Osteoblast (primary cell): Measurements from ENCODE around the gene LRRC53. TPM values are rescaled to one million over a fixed set of nuclear protein-coding genes. Genes with fewer than 3 reads are reported as not detected.

Source experiments
- DNase-seq: peaks from one replicate; pipeline ENCODE4 v3.0.0; 2011; ENCODE audit warnings: low spot score, mixed read lengths; ENCODE audit not compliant: insufficient read length; ENCODE audit errors: missing footprints
- H2AFZ ChIP-seq: 2 replicates; pipeline ENCODE4 v1.6.0; 2011; ENCODE audit warnings: mild to moderate bottlenecking, low read length
- H3K27ac ChIP-seq: 2 replicates; pipeline ENCODE4 v1.5.1; 2011; ENCODE audit warnings: mild to moderate bottlenecking, low read depth, low read length, moderate library complexity
- H3K27me3 ChIP-seq: 2 replicates; pipeline ENCODE4 v1.6.0; 2012; ENCODE audit warnings: mild to moderate bottlenecking, control low read depth, inconsistent platforms, low read length, moderate library complexity; ENCODE audit not compliant: insufficient read depth
- H3K36me3 ChIP-seq: 2 replicates; pipeline ENCODE4 v1.5.1; 2011; ENCODE audit warnings: mild to moderate bottlenecking, low read length, control low read depth, moderate library complexity; ENCODE audit not compliant: insufficient read depth
- H3K4me1 ChIP-seq: 2 replicates; pipeline ENCODE4 v1.5.1; 2011; ENCODE audit warnings: mild to moderate bottlenecking, low read length, control low read depth, moderate library complexity; ENCODE audit not compliant: insufficient read depth
- H3K4me2 ChIP-seq: 2 replicates; pipeline ENCODE4 v1.6.0; 2011; ENCODE audit warnings: mild to moderate bottlenecking, low read length; ENCODE audit not compliant: insufficient read depth
- H3K4me3 ChIP-seq: fragments of 200-600 bp; sonication (generic); 3 replicates; pipeline ENCODE4 v1.5.1; 2012; ENCODE audit warnings: mild to moderate bottlenecking, low read length, inconsistent platforms; ENCODE audit not compliant: insufficient read depth
- H3K79me2 ChIP-seq: 2 replicates; pipeline ENCODE4 v1.6.0; 2012; ENCODE audit warnings: mild to moderate bottlenecking, low read length, control low read depth, inconsistent platforms; ENCODE audit not compliant: insufficient read depth
- H3K9me3 ChIP-seq: 2 replicates; pipeline ENCODE4 v1.5.1; 2011; ENCODE audit warnings: low read depth, low read length, control low read depth
- H4K20me1 ChIP-seq: 2 replicates; pipeline ENCODE4 v1.6.0; 2012; ENCODE audit warnings: mild to moderate bottlenecking, low read length, control low read depth; ENCODE audit not compliant: insufficient read depth
- CTCF ChIP-seq: IDR thresholded peaks from 2 replicates; pipeline ENCODE4 v1.5.1; 2011; ENCODE audit warnings: mild to moderate bottlenecking, low read depth, low read length, moderate library complexity; ENCODE audit errors: extremely low read depth
- total RNA-seq: library from RNA; depleted of rRNA; stranded (reverse); fragments of >200 nt; gene quantifications from 2 replicates; pipeline ENCODE4 v1.2.3, GENCODE V29; 2012

LRRC53 gene
- total RNA-seq, 1 donor: not detected

DNA sequence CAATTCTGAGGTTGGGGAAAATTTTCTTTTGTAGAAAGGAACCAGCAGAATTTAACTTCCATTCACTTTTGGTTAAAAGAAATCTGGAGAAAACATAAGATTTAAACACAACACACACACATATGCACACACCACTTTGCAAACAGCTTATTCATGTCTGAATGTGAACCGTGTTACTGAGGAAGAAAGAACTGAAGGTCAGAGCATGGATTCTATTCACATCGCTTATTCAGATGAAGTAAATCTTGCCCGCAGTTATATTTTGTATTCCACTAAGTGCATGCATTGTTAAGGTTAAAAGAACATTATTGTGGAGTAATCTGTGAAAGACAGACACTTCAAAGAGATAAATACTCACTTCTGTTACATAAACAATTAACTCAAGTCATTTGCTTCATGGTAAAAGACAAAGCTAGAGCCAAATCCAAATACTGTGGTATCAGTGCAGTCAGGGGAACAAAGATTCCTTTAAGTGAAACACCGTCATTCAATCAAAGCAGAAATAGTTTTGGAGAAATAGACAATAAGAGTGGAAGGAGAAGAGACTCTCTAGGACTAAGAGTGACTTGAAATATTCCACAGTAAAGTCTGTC is 82.0 kb downstream of the LRRC53 start:
- no peaks in the 10 kb centered on the region for H3K79me2 ChIP-seq
- H3K27ac ChIP-seq: no peak overlapping the region
- H3K27me3 ChIP-seq: no peaks in the 10 kb centered on the region
- no peak overlapping the region for H2AFZ ChIP-seq
- no peaks in the 10 kb centered on the region for H3K4me1 ChIP-seq
- H4K20me1 ChIP-seq: no peaks in the 10 kb centered on the region
- TF ChIP-seq CTCF: no peak
- H3K36me3 ChIP-seq: no peaks in the 10 kb centered on the region
- no peak overlapping the region for H3K4me3 ChIP-seq
- no peak overlapping the region for H3K4me2 ChIP-seq
- no peaks in the 10 kb centered on the region for H3K9me3 ChIP-seq
- DNase-seq: no peak

DNA sequence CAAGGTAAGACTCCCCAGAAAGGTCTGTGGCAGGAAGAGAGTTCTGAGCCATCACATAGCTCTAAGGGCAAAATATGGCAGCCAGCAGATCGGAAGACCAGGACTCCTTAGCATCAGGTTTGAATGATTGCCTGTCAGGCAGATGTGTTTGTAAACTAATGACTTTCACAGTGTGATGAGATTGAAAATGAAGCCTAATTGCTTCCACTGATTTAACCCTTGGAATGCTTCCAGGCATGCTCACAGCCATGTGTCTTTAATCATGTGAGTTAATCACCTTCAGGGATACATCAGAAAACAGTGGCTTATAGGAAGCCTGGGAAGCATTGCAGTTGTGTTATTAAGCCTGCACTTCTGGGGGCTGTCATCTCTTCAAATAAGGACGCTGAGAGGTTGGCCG is 82.8 kb downstream of the LRRC53 start:
- Histone ChIP-seq H3K27ac (no peak overlapping the region), H3K79me2 (no peaks in the 10 kb centered on the region), H4K20me1 (no peaks in the 10 kb centered on the region), H3K4me2 (no peak overlapping the region), H3K4me3 (no peak overlapping the region), H2AFZ (no peak overlapping the region), H3K36me3 (no peaks in the 10 kb centered on the region), H3K27me3 (no peaks in the 10 kb centered on the region), H3K4me1 (no peaks in the 10 kb centered on the region), H3K9me3 (no peaks in the 10 kb centered on the region)
- TF ChIP-seq CTCF: no peak
- no peak for DNase-seq

DNA sequence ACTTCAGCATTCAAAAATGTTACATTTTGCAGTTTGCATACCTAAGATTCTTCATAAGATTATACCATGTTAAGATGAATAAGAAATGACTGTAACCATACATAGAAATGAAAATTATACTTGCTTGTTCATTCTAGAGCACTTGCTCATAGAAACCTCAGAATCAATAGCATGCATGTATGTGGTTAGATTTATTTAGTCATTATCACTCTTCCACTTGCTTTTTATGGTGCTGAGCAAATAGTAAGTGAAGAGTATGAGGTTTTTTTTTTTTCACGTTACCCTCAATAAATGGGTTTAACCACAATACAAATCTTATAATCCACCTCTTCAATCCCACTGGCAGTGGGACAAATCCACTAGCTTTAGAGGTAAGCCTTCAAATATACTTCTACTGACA is 84.7 kb downstream of the LRRC53 start:
- DNase-seq: peak; percentile 3
- no peaks in the 10 kb centered on the region for H3K36me3 ChIP-seq
- no peak overlapping the region for H3K4me3 ChIP-seq
- H2AFZ ChIP-seq: no peak overlapping the region
- H3K9me3 ChIP-seq: no peaks in the 10 kb centered on the region
- H3K79me2 ChIP-seq: no peaks in the 10 kb centered on the region
- H3K27me3 ChIP-seq: no peaks in the 10 kb centered on the region
- H4K20me1 ChIP-seq: no peaks in the 10 kb centered on the region
- H3K4me1 ChIP-seq: no peaks in the 10 kb centered on the region
- no peak for TF ChIP-seq CTCF
- no peak overlapping the region for H3K4me2 ChIP-seq
- H3K27ac ChIP-seq: no peak overlapping the region

DNA sequence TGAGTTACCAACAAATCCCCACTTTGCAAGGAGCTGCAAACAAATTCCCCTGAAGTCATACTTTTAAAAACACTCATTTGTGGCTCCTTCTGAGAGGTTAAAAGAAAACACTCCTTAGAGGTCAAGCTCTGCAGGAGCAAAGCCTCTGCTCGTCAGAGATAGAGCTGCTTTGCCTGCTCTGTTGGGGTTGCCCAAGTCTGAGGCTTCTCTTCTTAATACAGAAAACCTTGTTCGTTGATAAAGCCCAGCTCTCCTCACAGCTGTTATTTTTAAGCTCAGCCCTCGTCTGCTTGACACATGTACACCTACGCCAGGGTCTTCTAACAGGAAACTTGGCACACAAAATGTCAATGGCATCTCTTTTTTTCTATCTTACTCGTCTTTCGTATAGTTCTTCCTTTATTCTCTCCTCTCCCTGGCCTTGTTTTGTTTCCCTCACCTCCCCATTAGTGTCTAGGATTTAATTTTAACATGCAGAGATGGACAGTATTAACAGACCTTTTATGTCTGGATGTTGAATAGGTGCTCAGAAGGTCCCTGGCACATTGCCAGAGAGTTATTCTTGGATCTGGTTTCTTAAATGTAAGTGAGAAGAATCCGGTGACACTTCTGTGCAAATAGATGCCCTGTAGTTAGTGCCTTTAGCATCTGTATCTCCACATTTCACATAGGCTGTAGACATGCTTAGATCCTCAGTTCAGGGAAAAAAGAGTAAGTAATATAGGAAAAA is 86.0 kb downstream of the LRRC53 start:
- Histone ChIP-seq H3K4me2 (peak overlapping the region; percentile 17), H3K4me3 (no peak overlapping the region)
- DNase-seq: no peak

More for the DNA sequence above, 86.0 kb downstream of the LRRC53 start:
- no peaks in the 10 kb centered on the region for H3K36me3 ChIP-seq
- H3K27ac ChIP-seq: no peak overlapping the region
- no peaks in the 10 kb centered on the region for H3K9me3 ChIP-seq
- no peak overlapping the region for H2AFZ ChIP-seq
- TF ChIP-seq CTCF: no peak
- no peaks in the 10 kb centered on the region for H3K4me1 ChIP-seq
- H3K79me2 ChIP-seq: no peaks in the 10 kb centered on the region
- no peaks in the 10 kb centered on the region for H3K27me3 ChIP-seq
- H4K20me1 ChIP-seq: no peaks in the 10 kb centered on the region
